Activated T-helper 1 cell treated with Interleukin-2 at 50 U/mL for 16 hours (primary cell): ENCODE measurements around the gene HMBS.
"Not testable (repeated sequence)": the region's sequence is repeated elsewhere in the genome, so short reads cannot be mapped to it uniquely, and the experiment has no call there.

Experiments used
- DNase-seq: peaks from one replicate; pipeline ENCODE4 v3.0.0-alpha.2; 2020; ENCODE audit warnings: low read depth

Gene HMBS

GRCh38 chr11:119118946-119119345, 34.3 kb downstream of the HMBS start:
- no peak for DNase-seq

- no peak for DNase-seq
Measured at GRCh38 chr11:119120639-119121007, 35.9 kb downstream of the HMBS start.

- peak; percentile 100 for DNase-seq
Measured at GRCh38 chr11:119121008-119121810, 36.5 kb downstream of the HMBS start, which contains the start of gene HINFP. TSS of gene HINFP (plus strand) at chr11:119121580. CDS start at chr11:119126945, 5,365 bp downstream.

GRCh38 chr11:119121811-119122124, 37.1 kb downstream of the HMBS start:
- no peak for DNase-seq

DNA sequence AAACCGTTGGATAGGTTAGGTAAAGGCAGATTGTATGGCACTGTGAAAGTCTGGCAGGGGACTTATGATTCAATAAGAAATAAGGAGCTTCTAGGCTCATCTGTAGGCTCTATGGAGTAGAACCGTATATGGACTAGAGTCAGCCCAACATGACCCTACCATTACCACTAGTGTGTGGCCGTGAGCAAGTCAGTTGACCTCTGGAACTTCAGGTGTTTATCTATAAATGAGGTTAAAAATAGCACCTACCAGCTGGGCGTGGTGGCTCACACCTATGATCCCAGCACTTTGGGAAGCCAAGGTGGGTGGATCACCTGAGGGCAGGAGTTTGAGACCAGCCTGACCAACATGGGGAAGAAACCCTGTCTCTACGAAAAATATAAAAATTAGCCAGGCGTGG, 41.1 kb downstream of the HMBS start:
- no peak for DNase-seq

- no peak for DNase-seq
Measured at GRCh38 chr11:119126675-119127268, 42.1 kb downstream of the HMBS start.

DNA sequence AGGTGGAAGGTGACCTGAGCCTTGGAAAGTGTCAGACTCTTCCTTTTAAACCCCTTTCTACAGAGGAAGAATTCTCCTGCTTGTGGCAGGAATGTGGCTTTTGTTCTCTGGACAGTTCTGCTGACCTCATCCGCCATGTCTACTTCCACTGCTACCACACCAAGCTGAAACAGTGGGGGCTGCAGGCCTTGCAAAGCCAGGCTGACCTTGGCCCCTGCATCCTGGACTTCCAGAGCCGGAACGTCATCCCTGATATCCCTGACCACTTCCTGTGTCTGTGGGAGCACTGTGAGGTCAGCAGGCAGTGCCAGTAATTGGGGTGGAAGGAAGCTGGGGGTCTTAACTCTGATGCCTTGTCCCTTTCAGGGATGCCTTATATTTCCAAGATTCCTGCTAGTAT, 46.0 kb downstream of the HMBS start:
- DNase-seq: no peak

DNA sequence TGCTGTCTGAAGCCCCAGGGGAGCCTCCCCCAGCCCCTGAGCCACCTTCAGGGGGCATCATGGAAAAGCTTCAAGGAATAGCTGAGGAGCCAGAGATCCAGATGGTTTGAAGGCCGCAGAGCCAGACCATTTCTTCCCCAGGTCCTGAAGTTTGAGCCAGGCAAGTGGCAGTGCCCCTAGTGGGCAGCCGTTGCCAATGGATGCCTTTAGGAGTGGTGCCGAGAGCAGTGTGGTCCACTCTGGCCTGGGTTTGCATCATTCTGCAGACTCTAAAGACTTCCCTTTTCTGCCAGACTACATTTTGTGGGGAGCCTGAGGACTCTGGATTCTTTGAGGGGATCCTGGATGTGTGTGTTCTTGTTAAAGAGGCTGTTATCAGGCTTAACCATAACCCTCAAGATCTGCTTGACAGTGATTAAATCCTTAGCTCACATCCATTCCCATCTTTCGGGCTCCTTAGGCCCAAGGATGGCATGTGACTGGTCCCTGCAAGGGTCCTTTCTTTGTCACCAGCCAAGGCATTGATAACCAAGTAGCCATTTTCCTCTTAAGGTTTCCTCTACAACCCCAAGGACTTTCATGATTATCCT, 49.8 kb downstream of the HMBS start:
- no peak for DNase-seq

DNA sequence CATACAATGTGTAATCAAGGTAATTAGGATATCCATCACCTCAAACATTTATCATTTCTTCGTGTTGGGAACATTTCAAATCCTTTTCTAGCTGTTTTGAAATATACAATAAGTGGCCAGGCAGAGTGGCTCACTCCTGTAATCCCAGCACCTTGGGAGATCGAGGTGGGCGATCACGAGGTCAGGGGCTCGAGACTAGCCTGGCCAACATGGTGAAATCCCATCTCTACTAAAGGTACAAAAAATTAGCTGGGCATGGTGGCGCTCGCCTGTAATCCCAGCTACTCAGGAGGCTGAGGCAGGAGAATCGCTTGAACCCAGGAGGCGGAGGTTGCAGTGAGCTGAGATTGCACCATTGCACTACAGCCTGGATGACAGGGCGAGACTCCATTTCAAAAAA, 54.6 kb downstream of the HMBS start:
- not testable (repeated sequence) for DNase-seq
